KOPT-K1 (cell line): ENCODE measurements around the gene PPP2R5D.

Experiments used
- H3K27ac ChIP-seq: fragments of 200-600 bp; sonication (generic); 2 replicates; pipeline ENCODE4 v1.5.1; 2016; ENCODE audit warnings: antibody characterized with exemption, mild to moderate bottlenecking, low read depth, low read length; ENCODE audit not compliant: poor library complexity, severe bottlenecking
- H3K36me3 ChIP-seq: fragments of 200-600 bp; sonication (generic); 2 replicates; pipeline ENCODE4 v1.5.1; 2017; ENCODE audit warnings: antibody characterized with exemption, mild to moderate bottlenecking, low read length, moderate library complexity; ENCODE audit not compliant: insufficient read depth
- H3K9me3 ChIP-seq: fragments of 200-600 bp; sonication (generic); 2 replicates; pipeline ENCODE4 v1.5.1; 2017; ENCODE audit warnings: antibody characterized with exemption, low read length, mild to moderate bottlenecking; ENCODE audit not compliant: insufficient read depth, poor library complexity, severe bottlenecking

PPP2R5D gene

DNA sequence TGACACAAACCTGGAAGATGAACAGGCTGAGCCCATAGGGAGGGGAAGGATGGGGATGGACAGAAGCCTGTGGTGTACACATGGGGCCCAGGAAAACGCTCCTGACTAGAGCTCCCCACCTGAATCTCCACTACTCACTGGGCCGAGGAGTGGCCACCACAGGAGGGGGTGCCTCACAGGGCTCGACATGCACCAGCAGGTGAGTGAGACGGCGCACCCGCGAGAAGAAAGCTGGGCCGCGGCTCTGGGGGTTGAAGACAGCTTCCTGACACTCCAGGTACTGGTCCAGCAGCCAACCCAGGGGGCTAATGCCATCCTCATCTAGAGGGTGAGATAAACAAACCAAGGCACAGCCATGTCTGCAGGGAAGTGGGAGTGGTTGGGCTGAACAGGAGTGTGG, 58.9 kb downstream of the PPP2R5D start:
- Histone ChIP-seq H3K36me3 (peaks cover 89% of the 10 kb centered on the region), H3K27ac (no peak overlapping the region), H3K9me3 (no peaks in the 10 kb centered on the region)

DNA sequence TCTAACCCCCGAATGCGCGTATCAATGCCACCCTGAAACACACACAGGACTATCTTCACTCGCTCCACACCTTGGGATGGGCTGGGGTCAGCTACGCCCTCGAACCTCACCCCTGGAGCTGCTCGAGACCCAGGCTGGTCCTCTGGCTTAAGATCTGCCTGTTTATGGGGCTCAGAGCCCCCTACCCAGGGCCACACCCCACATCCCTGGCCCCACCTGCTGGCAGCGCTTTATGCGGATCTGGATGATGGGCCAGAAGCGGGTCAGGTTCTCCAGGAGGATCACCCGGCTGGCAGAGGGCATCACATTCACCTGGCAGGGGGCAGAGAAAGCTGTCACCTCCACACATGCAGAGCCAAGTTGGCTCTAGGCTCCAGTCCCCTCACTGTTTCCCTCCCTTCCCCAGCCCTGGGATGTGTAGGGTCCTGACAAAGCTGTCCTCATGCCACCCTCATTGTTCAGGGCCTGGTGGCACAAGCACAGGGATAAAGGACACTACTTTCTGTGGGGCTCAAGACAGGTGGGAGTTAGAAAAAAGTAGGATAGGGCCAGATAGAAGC, 61.1 kb downstream of the PPP2R5D start:
- Histone ChIP-seq H3K27ac (no peak overlapping the region), H3K36me3 (peaks cover 87% of the 10 kb centered on the region)

DNA sequence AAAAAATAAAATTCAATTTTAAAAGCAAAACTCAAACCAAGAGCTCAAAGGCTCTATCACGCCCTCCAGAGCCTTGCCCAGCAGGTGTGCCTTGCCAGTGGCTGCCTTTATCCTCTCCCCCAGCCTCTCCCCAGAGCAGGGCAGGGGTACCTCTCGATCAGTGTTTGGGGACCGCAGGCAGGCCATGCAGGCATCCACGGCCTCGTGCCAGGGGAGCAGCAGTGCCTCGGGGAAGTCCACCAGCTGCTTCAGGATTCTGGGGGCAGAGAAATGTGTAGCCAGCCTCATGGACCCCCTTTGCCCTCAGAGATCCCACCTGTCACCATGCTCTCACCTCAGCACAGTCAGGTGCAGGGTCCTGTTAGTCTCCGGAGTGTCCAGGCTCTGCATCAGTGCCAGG, 63.6 kb downstream of the PPP2R5D start:
- Histone ChIP-seq H3K9me3 (no peaks in the 10 kb centered on the region), H3K36me3 (peaks cover 71% of the 10 kb centered on the region), H3K27ac (no peak overlapping the region)

More for the DNA sequence above, 61.1 kb downstream of the PPP2R5D start:
- no peaks in the 10 kb centered on the region for H3K9me3 ChIP-seq

GRCh38 chr6:43050981-43051380, 66.6 kb downstream of the PPP2R5D start:
- Histone ChIP-seq H3K27ac (no peak overlapping the region), H3K9me3 (no peaks in the 10 kb centered on the region), H3K36me3 (peaks cover 56% of the 10 kb centered on the region)

- Histone ChIP-seq H3K27ac (peak overlapping the region; percentile 85), H3K36me3 (peaks cover 47% of the 10 kb centered on the region), H3K9me3 (no peaks in the 10 kb centered on the region)
These were observed 68.0 kb downstream of the PPP2R5D start for GRCh38 chr6:43052225-43052841.

DNA sequence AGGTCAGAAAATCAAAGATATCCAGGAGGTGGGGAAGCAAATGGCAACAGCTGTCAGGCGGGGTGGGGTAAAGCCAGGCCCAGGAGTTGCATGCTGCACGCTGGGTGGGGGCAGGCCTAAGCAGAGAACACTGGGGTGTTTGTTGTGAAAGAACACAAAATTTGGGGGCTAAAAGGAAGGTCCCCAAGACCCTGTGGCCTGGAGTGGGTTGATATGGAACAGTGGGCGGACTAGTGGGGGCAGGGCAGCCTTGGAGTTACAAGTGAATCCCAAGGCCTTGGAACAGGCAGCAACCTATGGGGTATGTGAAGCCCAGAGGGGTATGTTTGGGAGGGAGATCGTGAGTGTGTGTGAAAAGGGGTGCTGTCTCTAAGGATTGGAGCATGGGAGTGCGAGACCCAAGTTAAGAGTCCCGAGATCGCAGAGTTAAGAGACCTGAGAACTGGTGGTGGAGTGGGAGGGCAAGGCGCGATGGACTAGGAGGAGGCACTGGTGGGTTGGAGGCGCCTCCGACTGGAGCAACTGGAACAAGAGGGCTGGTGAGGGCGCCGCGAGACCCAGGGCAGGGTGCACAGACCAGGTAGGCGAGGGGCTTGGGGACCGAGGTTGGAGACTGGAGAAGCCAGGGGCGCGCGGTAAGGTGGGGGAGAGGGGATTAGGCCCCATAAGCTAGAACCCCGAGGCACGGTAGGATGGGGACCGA, 68.6 kb downstream of the PPP2R5D start:
- Histone ChIP-seq H3K36me3 (peaks cover 46% of the 10 kb centered on the region), H3K27ac (peak overlapping the region; percentile 85), H3K9me3 (no peaks in the 10 kb centered on the region)

DNA sequence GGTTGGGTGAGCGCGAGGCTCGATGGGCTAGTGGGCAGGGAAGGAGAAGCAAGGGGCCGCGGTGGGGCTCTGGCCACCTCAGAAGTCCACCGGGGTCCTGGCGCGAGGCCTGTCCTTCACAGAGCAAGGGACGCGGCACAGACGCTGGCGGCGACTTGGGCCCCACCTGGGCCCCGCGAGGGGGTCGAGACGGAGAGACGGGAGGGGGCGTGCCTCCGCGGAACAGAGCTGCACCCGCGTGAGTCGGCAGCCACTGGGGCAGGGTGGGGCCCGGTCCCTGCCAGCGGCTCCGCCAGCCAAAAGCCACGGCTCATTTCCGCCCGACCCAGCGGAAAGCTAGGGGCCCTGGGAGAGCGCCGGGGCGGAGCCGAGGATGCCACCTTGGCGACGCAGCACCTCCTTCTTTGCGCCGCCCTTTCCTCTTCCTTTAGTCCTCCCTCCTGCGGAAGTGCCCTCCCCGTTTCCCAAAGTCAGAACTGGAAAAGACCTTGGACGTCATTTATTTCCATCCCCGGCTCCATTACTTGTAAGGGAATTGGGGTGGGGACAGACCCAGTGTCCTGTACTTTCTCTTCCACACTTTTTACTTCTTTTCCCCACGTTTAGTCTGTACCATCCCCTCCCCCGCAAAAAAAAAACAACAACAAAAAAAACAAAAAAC, 69.3 kb downstream of the PPP2R5D start, which contains the start of gene CUL7:
CUL7 (minus strand) TSS at position 307 of the 661 bp plus-strand sequence. CDS start 1,063 bp downstream, outside the sequence.
- no peaks in the 10 kb centered on the region for H3K9me3 ChIP-seq
- peaks cover 43% of the 10 kb centered on the region for H3K36me3 ChIP-seq
- H3K27ac ChIP-seq: peak within 1 kb of the TSS; percentile 85

DNA sequence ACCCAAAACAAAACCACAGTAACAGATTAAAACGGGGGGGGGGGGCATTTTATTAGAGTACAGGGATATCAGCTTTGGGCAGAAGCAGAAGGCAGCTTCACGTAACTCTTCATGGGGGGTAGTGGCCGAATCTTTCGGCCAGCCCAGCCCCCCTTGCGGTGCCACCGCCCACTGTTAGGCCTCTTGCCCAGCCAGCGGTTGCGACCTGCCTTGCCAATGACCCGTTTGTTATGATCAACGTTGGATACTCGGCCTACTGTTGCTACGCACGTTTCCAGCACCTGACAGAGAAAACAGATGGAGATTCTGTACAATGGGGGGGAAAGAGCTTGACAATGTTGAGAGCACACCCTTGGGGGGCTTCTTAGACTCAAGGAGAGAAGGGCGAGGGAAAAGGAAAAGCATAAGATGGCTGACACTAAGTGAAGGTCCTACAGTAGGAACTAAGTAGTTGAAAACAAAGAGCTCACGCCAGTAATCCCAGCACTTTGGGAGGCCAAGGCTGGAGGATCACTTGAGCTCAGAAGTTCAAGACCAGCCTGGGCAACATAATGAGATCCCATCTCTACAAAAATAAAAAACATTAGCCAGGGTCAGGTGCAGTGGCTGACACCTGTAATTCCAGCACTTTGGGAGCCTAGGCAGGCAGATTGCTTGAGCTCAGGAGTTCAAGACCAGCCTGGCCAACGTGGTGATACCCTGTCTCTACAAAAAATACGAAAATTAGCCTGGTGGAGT, 70.0 kb downstream of the PPP2R5D start:
- Histone ChIP-seq H3K36me3 (peaks cover 38% of the 10 kb centered on the region), H3K27ac (peak overlapping the region; percentile 85), H3K9me3 (no peaks in the 10 kb centered on the region)

DNA sequence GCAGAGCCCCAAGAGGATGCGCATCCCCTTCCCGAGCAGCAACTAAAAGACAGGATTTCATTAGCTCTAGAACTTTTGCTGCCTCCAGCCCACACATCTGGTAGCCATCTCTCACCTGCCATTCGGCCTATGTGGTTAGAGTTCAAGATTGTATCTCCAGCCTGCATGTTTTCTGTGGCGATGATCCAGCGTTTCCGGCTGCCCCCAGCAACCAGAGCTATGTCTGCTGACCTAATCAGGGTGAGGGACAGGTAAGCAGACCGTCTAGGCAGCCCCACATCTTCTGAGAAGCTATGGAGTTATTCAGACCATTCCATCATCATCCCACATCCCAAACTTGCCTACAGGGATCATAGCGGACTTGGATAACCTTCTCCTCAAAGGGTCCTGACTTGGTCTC, 71.6 kb downstream of the PPP2R5D start:
- no peak overlapping the region for H3K27ac ChIP-seq
- peaks cover 24% of the 10 kb centered on the region; the same call in 1 of the 2 replicates for H3K36me3 ChIP-seq
- no peaks in the 10 kb centered on the region for H3K9me3 ChIP-seq

DNA sequence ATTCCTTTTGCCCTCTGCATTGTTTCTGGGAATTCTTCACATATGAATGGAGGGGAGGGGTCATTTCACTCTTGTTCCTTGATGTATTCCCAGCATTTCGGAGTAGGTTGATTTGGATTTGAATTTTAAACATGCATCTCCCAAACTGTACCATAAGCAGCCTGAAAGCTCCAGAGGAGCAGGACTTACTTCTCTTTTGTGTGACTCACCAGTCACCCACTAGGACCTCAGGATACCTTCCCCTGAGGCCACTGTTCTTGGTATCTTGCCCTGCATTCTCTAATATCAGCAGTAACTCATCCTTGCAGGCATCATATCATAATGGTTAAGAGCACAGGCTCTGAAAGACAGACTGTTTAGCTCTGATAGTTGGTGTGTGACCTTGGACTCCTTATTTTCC, 74.2 kb downstream of the PPP2R5D start:
- Histone ChIP-seq H3K9me3 (no peaks in the 10 kb centered on the region), H3K36me3 (peaks cover 22% of the 10 kb centered on the region; the same call in 1 of the 2 replicates), H3K27ac (peak overlapping the region; percentile 61)

- Histone ChIP-seq H3K36me3 (peaks cover 22% of the 10 kb centered on the region; the same call in 1 of the 2 replicates), H3K9me3 (no peaks in the 10 kb centered on the region), H3K27ac (peak within 1 kb of the TSS; percentile 61)
These were observed 75.0 kb downstream of the PPP2R5D start, which contains the start of the genes KLC4 and MRPL2 for GRCh38 chr6:43059168-43060033. Gene KLC4, plus strand, starts transcription at chr6:43059631. Its CDS starts 1,705 bp downstream, at chr6:43061336. Gene MRPL2, minus strand, starts transcription at chr6:43059434. Its CDS starts 53 bp downstream, at chr6:43059381.

- H3K27ac ChIP-seq: peak overlapping the region; percentile 61
- H3K9me3 ChIP-seq: no peaks in the 10 kb centered on the region
- H3K36me3 ChIP-seq: peaks cover 19% of the 10 kb centered on the region; the same call in 1 of the 2 replicates
These were observed 75.8 kb downstream of the PPP2R5D start for GRCh38 chr6:43060034-43060754.
